GM10847 (cell line): ENCODE results near the gene NAV2.

Source experiments
- POLR2A ChIP-seq: IDR thresholded peaks from 2 replicates; pipeline ENCODE4 v1.6.1; 2011; ENCODE audit not compliant: insufficient read length; ENCODE audit errors: extremely low read depth

Gene NAV2

GRCh38 chr11:19929655-19930054 lies 217.0 kb downstream of the NAV2 start:
- no peak for TF ChIP-seq POLR2A

- TF ChIP-seq POLR2A: no peak
Measured at GRCh38 chr11:19931141-19931770, 218.6 kb downstream of the NAV2 start.

- no peak for TF ChIP-seq POLR2A
Measured at GRCh38 chr11:19931771-19932369, 219.2 kb downstream of the NAV2 start.

- no peak for TF ChIP-seq POLR2A
Measured at GRCh38 chr11:19933132-19933735, 220.6 kb downstream of the NAV2 start.

- no peak for TF ChIP-seq POLR2A
Measured at GRCh38 chr11:19933801-19934488, 221.3 kb downstream of the NAV2 start.

GRCh38 chr11:19934828-19935259 lies 222.2 kb downstream of the NAV2 start:
- TF ChIP-seq POLR2A: no peak

GRCh38 chr11:19935507-19935906 lies 222.9 kb downstream of the NAV2 start:
- no peak for TF ChIP-seq POLR2A

GRCh38 chr11:19936461-19936860 lies 223.8 kb downstream of the NAV2 start:
- TF ChIP-seq POLR2A: no peak

- no peak for TF ChIP-seq POLR2A
Measured at GRCh38 chr11:19938169-19938856, 225.7 kb downstream of the NAV2 start.

GRCh38 chr11:19938866-19939265 lies 226.2 kb downstream of the NAV2 start:
- TF ChIP-seq POLR2A: no peak

GRCh38 chr11:19939415-19939929 lies 226.8 kb downstream of the NAV2 start:
- no peak for TF ChIP-seq POLR2A

GRCh38 chr11:19940831-19941230 lies 228.2 kb downstream of the NAV2 start:
- no peak for TF ChIP-seq POLR2A

- no peak for TF ChIP-seq POLR2A
Measured at GRCh38 chr11:19946681-19947080, 234.0 kb downstream of the NAV2 start.

GRCh38 chr11:19947537-19948114 lies 235.0 kb downstream of the NAV2 start:
- no peak for TF ChIP-seq POLR2A

GRCh38 chr11:19949606-19950005 lies 237.0 kb downstream of the NAV2 start:
- TF ChIP-seq POLR2A: no peak

GRCh38 chr11:19951558-19952115 lies 239.0 kb downstream of the NAV2 start:
- TF ChIP-seq POLR2A: no peak
